Sciatic nerve (tissue), 2 donors: ENCODE data around the gene NDUFA5. TPM values are rescaled to one million over a fixed set of nuclear protein-coding genes. Genes with fewer than 3 reads are reported as not detected.
"Not testable (repeated sequence)": the region's sequence is repeated elsewhere in the genome, so short reads cannot be mapped to it uniquely, and the experiment has no call there.

Experiments
- ATAC-seq: fragments of 200-7000 bp; cut with Tn5 transposase; one replicate; pipeline ENCODE4 v1.9.1; 2020; ENCODE audit warnings: mild to moderate bottlenecking, moderate library complexity
- DNase-seq: peaks from one replicate; pipeline ENCODE4 v3.0.0-alpha.2; 2020; ENCODE audit warnings: low spot score
- intact Hi-C: fragments of 100-400 bp; cut with DNase I; formaldehyde crosslinking; loops from one replicate; pipeline ENCODE4 v1.14.2; 2022
- total RNA-seq: library from RNA; stranded (reverse); fragmentation: NEBNext Ultra II Directional; extraction: Animal tissue kit (Norgen Biotek cat#: 25700); gene quantifications from one replicate; pipeline ENCODE4 v1.2.1, GENCODE V29; 2021
- donor health status: DM: no; HTN: no; CAD: no.
- donor health status: DM: no; HTN: no; CAD: no.

The NDUFA5 gene
- total RNA-seq, 1 donor from 2014 or later: 67.4 TPM

DNA sequence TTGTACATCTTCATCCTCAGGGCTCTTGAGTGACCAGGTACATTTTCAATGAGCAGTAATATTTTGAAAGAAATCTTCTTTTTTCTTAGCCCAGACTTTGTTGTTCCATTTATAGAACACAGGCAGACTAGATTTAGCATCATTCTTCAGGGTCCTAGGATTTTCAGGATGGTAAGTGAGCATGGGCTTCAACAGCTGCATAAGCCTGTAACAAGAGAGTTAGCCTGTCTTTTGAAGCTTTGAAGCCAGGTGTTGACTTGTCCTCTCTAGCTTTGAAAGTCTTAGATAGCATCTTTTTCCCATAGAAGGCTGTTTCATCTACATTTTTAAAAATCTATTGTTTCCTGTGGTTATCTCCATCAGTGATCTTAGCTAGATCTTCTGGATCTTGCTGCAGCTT is 4.5 kb upstream of the NDUFA5 start:
- ATAC-seq: no peak
- no peak for DNase-seq
- intact Hi-C loops: no loop called here

DNA sequence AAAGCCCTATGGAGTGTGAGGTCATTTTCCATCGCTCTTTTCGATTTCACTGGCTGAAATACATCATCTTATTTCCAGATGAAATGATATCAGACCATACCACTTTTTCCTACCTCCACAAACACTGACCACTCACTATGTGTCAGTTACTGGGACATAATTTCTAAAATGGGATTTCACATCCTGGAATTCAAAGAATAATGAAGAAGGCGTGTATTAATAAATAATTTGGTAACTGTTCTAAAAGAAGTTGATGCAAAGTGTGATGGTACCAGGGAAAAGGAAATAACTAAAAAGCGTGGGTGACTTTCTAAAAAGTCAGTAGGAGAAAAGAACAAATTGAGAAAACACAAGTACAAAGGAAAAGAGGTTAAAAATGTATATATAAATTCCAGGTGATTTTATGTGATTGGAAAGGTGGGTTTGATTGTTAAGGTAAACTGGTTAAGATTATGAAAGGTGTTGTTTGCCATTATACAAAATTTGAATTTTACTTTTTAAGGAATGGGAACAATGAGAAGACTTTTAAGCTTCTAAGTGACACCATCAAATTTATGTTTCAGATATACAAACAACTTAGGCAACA is 764 bp upstream of the NDUFA5 start:
- intact Hi-C loops: no loop called here
- ATAC-seq (no peak), DNase-seq (no peak)

GRCh38 chr7:123557016-123557397 is 611 bp downstream of the NDUFA5 start:
- peak; percentile 23 for ATAC-seq
- DNase-seq: no peak
- intact Hi-C loops: no loop called here

DNA sequence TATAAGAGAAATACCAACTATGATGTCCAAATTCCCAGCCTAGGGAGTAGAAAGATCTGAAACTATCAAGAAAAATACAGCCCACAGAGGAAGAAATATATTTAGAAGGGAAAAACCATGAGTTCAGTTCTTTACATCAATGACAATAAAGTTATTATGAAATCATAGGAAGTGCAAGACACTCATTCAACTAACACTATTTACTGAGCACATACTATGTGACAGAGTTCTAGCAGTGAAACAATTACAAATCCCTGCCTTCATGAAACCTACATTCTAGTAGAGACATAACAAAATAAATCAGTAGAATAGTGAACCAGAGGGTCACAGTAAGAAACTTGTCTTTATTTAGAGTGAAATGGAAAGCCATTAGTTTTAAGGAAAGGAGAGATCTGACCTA is 2.1 kb downstream of the NDUFA5 start:
- intact Hi-C loops: no loop called here
- no peak for ATAC-seq
- no peak for DNase-seq

- ATAC-seq: no peak
- DNase-seq: no peak
- intact Hi-C loops: no loop called here
Observed at GRCh38 chr7:123553159-123553558, 4.5 kb downstream of the NDUFA5 start.

DNA sequence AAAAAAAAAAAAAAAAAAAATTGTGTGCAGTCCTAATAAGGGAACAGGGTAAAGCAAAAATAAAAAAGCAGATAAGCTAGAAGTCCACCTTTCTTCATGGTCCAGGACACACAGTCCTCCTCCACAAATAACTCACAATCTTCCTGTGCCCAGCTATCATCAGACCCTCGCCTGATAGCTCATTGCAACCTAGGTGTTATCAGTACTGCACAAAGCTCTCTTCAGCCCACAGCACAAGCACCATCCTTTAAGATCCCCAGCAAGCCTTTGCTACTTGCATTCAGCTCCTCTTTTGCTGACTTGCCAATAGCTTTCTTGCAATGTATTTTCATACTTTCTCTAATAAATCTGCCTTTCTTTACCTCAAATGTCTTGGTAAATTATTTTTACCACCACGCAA is 5.0 kb downstream of the NDUFA5 start:
- DNase-seq: no peak
- intact Hi-C loops: no loop called here
- no peak for ATAC-seq

- ATAC-seq, intact Hi-C loops, DNase-seq: not testable (repeated sequence)
Observed at GRCh38 chr7:123552134-123552533, 5.5 kb downstream of the NDUFA5 start.

- DNase-seq (no peak), ATAC-seq (no peak)
- intact Hi-C loops: no loop called here
Observed at GRCh38 chr7:123548406-123548805, 9.2 kb downstream of the NDUFA5 start.

DNA sequence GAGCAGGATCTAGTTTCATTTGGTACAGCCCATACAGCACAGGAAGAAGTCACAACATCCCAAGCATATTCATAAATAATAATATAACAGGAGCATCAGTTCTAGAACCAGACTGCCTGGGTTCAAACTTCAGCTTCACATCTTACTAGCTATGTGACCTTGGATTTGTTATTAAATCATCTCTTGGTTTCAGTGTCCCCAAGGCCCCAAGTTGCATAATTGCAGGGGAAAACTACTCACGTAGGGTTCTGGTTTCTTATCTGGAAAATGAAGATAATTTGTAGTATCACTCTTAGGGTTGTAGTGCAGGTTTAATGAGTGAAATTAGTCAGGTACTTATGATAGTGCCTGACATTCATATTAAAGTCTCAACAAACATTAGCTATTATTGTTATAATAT is 17.7 kb downstream of the NDUFA5 start:
- intact Hi-C loops: no loop called here
- ATAC-seq (no peak), DNase-seq (no peak)

- no peak for DNase-seq
- no peak for ATAC-seq
- intact Hi-C loops: no loop called here
Observed at GRCh38 chr7:123538897-123539296, 18.7 kb downstream of the NDUFA5 start.

- DNase-seq (no peak), ATAC-seq (no peak)
- intact Hi-C loops: no loop called here
Observed at GRCh38 chr7:123538189-123538714, 19.4 kb downstream of the NDUFA5 start.

- intact Hi-C loops: no loop called here
- DNase-seq (no peak), ATAC-seq (no peak)
Observed at GRCh38 chr7:123537026-123537642, 20.5 kb downstream of the NDUFA5 start.

- DNase-seq: no peak
- ATAC-seq: no peak
- intact Hi-C loops: no loop called here
Observed at GRCh38 chr7:123535517-123535916, 22.1 kb downstream of the NDUFA5 start.

DNA sequence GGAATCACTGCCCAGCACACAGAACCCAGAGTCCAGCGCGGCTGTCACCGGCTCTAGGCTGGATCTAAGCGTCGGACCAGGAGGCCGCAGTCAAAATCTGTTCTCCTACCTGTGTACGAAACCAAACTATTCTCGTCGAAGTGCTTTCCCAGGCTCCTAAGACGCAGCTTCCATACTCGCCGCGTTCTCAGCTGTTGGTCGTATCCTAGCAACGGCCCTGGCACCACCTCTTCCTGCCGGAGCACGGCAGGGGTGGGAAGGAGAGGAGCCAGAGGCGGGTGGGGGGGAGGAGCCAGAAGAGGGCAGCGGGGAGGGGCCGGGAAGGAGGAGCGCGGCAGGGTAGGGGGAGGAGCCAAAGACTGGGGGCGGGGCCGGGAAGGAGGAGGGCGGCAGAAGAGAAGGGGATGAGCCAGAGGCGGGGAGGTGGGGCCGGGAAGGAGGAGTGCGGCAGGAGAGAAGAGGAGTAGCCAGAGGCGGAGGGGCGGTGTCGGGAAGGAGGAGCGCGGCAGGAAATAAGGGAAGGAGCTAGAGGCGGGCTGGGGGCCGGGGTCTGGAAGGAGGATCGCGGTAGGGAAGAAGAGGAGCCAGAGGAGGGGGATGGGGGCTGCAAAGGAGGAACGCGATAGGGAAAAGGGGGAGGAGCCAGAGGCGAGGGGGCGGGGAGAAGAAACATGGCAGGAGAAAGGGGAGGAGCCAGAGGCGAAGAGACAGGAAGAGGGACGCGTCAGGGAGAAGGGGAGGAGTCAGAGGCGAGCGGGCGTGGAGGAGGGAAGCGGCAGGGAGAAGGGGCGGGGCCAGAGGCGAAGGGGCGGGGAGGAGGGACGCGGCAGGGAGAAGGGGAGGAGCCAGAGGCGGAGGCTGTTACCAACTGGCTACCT is 23.0 kb downstream of the NDUFA5 start, which contains the start of gene IQUB:
TSS of gene IQUB (minus strand) at position 213 of the 878 bp plus-strand sequence. CDS start 22,255 bp downstream, outside the sequence.
- intact Hi-C loops: no loop called here
- peak; percentile 98 for ATAC-seq
- peak; percentile 100 for DNase-seq

DNA sequence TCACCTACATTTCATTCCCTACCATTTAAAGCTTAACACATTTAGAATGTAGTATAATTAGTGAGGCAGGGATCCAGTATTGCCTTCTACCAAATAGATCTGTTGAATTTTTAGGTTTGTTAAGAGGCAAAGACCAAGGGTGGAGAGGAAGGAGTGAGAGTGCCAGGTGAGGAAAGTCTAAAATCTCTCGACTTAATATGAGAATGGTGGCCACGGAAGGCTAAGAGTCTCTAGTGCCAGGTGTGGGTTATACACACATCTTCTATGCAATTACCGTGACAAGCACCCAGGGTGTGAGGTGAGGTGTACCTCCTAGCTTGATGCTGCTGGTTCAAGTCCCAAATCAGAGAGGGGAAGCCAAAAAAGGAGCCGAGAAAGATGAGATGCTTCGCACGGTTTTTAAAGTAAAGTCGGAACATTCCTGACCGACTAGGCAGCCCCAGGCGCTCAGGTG is 23.7 kb downstream of the NDUFA5 start:
- no peak for ATAC-seq
- no peak for DNase-seq
- intact Hi-C loops: no loop called here

- intact Hi-C loops: no loop called here
- ATAC-seq: no peak
- no peak for DNase-seq
Observed at GRCh38 chr7:123533553-123533917, 24.1 kb downstream of the NDUFA5 start.

DNA sequence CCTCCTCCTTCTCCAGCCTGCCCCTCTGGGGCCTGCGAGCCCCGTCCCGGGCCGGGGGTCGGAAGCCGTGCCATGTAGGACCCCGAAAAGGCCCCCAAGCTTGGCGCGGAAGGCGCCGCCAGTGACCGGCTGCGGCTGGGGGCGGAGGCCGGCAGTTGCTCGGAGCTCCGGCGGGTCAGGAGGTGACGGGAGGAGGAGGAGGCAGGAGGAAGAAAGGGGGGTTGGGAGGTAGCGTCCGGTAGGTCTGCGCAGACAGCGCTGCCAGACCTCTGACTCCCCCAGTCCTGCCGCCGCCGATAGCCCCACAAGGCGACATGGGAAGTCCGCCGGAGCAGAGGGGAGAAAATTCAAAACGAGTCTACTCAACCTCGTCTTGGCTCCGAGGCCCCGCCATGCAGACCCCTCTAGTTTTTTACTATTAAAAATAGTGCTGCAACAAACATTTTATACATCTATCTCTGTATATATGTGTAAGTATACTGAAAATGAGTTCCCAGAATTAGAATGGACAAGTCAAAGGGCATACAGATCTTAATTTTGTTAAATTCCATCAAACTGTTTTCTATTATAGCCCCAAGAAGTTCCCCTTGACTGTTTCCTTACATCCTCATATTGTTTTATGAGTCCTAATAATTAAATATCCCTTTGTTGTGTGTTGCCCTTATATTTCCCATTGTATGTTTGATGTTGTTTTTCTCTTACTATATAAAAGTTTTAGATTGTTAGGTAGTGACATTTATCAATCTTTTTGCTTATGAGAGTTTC is 24.6 kb downstream of the NDUFA5 start:
- intact Hi-C loops, DNase-seq: not testable (repeated sequence)
- ATAC-seq: peak; percentile 5

- ATAC-seq, DNase-seq, intact Hi-C loops: not testable (repeated sequence)
Observed at GRCh38 chr7:123532343-123532742, 25.3 kb downstream of the NDUFA5 start.

DNA sequence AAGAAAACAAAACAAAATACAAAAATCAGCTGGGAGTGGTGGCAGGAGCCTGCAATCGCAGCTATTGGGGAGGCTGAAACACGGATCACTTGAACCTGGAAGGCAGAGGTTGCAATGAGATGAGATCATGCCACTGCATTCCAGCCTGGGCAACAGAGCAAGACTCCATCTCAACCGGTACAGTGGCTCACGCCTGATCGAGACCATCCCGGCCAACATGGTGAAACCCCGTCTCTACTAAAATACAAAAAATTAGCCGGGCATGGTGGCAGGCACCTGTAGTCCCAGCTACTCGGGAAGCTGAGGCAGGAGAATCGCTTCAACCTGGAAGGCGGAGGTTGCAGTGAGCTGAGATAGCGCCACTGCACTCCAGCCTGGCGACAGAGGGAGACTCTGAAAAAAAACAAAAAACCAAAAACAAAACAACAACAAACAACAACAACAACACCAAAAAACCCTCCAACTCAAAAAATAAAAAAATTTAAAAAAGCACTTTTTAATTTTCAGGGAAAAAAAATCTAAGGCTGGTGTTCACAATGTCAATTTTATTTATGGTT is 27.5 kb downstream of the NDUFA5 start:
- ATAC-seq, DNase-seq, intact Hi-C loops: not testable (repeated sequence)
